Lower lobe of right lung (tissue), 2 donors: Measurements from ENCODE around the gene CLASP1. TPM values are rescaled to one million over a fixed set of nuclear protein-coding genes. Genes with fewer than 3 reads are reported as not detected.
"Not testable (repeated sequence)": the region's sequence is repeated elsewhere in the genome, so short reads cannot be mapped to it uniquely, and the experiment has no call there.

Experiments
- ATAC-seq, 2 donors: fragments of 200-7000 bp; cut with Tn5 transposase; one replicate each; pipeline ENCODE4 v1.9.1; 2020 to 2022; ENCODE audit warnings: mild to moderate bottlenecking in 2 of 2, moderate library complexity in 2 of 2
- DNase-seq: peaks from one replicate; pipeline ENCODE4 v3.0.0-alpha.2; 2020
- H3K27ac ChIP-seq: fragments of 200-600 bp; one replicate; pipeline ENCODE4 v1.8.0; 2022
- H3K27me3 ChIP-seq: fragments of 200-600 bp; one replicate; pipeline ENCODE4 v1.8.0; 2022; ENCODE audit warnings: low read depth
- H3K36me3 ChIP-seq: fragments of 200-600 bp; one replicate; pipeline ENCODE4 v1.8.0; 2022; ENCODE audit warnings: mild to moderate bottlenecking
- H3K4me1 ChIP-seq: fragments of 200-600 bp; one replicate; pipeline ENCODE4 v1.8.0; 2022
- H3K4me3 ChIP-seq: fragments of 200-600 bp; one replicate; pipeline ENCODE4 v1.8.0; 2022; ENCODE audit warnings: mild to moderate bottlenecking
- H3K9me3 ChIP-seq: fragments of 200-600 bp; one replicate; pipeline ENCODE4 v1.8.0; 2022
- intact Hi-C: fragments of 100-400 bp; cut with DNase I; formaldehyde crosslinking; loops from one replicate; pipeline ENCODE4 v1.11.0; 2022
- total RNA-seq: library from RNA; stranded (reverse); fragmentation: NEBNext Ultra II Directional; extraction: Animal tissue kit (Norgen Biotek cat#: 25700); gene quantifications from one replicate; pipeline ENCODE4 v1.2.1, GENCODE V29; 2021
- TF ChIP-seq, protein P1 (sequence below): fragments of 200-600 bp; IDR thresholded peaks from one replicate; pipeline ENCODE4 v1.8.0; 2022; ENCODE audit warnings: antibody characterized with exemption, mild to moderate bottlenecking
- donor health status: DM: no; HTN: yes; CAD: no; lungs with severe emphysema.

CLASP1 gene
- total RNA-seq, 1 donor from 2014 or later, result 45.8 TPM

DNA sequence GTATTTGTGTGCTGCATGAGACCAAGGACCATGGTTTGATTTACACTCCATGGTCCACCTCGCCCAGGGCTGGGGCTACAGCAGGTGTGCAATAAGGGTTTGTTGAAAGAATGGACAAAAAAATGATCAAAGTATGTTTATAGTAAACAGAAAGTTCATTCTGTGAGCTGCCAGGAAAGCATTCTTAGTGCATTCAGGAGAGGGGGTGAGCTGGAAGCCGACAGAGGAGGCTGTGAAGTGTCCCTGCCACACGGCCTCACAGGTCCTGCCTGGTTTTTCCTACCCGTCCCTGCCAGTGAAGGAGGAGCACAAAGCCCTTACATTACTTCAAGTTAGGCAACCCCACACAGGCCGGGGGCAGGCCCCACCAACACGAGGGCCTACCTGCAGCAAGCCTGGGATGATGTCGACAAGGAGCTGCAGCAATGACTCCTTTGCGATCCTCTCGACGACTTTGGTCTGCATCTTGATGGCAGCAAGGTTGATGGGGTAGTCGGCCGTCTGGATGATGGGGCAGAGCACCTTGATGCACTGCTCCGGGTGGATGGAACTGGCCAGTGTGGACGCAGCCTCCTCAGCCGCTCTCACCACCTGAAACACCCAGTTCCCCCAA lies 301.0 kb downstream of the CLASP1 start:
- Histone ChIP-seq H3K27ac (no peak overlapping the region), H3K27me3 (no peaks in the 10 kb centered on the region), H3K4me1 (no peaks in the 10 kb centered on the region), H3K36me3 (peaks cover 99% of the 10 kb centered on the region), H3K9me3 (no peaks in the 10 kb centered on the region), H3K4me3 (no peak overlapping the region)
- ATAC-seq (no peak), DNase-seq (no peak)
- TF ChIP-seq, protein P1, sequence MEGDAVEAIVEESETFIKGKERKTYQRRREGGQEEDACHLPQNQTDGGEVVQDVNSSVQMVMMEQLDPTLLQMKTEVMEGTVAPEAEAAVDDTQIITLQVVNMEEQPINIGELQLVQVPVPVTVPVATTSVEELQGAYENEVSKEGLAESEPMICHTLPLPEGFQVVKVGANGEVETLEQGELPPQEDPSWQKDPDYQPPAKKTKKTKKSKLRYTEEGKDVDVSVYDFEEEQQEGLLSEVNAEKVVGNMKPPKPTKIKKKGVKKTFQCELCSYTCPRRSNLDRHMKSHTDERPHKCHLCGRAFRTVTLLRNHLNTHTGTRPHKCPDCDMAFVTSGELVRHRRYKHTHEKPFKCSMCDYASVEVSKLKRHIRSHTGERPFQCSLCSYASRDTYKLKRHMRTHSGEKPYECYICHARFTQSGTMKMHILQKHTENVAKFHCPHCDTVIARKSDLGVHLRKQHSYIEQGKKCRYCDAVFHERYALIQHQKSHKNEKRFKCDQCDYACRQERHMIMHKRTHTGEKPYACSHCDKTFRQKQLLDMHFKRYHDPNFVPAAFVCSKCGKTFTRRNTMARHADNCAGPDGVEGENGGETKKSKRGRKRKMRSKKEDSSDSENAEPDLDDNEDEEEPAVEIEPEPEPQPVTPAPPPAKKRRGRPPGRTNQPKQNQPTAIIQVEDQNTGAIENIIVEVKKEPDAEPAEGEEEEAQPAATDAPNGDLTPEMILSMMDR, result no peak
- intact Hi-C loops, result no loop called here

DNA sequence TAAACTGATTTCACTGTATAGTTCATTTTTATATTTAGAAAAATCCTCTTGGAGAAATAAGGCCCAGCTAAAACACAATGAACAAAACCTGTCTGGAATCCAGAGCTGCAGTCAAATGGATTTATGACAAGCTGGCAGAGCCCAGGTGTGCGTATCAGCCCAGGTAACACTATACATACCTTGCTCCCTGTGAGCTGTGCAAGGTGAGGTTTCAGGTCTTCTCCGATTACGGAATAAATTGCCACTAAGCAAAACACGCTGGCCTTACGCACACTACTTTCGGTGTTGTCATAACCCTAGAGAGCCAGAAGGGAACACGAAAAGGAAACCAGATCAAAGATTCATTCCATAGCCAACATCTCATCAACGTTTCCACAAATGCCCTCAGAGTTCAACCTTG lies 302.4 kb downstream of the CLASP1 start:
- DNase-seq, result no peak
- ATAC-seq, result no peak
- Histone ChIP-seq H3K9me3 (no peaks in the 10 kb centered on the region), H3K27me3 (no peaks in the 10 kb centered on the region), H3K4me1 (no peaks in the 10 kb centered on the region), H3K36me3 (peaks cover 99% of the 10 kb centered on the region), H3K4me3 (no peak overlapping the region), H3K27ac (no peak overlapping the region)
- TF ChIP-seq, protein P1, result no peak
- intact Hi-C loops, result no loop called here

DNA sequence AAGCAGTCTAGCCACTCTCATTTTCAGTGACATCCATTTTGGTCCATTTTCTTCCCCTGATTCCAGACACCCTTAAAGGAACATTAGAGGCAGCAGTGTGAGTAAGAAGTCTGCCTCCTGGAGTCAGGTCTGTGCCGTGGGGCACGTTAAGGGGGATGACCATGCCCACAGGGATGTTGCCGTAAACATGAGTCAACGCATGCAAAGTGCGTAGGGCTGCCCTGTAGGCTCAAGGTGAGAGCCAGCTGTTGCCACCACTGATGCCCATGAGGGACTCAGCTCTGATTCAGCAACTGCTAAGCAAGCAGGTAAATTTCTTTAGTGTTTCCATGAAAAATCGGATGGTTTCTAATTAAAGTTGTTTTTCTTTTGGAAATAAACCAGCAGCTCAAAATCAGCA lies 302.9 kb downstream of the CLASP1 start:
- no peaks in the 10 kb centered on the region for H3K9me3 ChIP-seq
- no peak overlapping the region for H3K27ac ChIP-seq
- DNase-seq (no peak), ATAC-seq (no peak)
- TF ChIP-seq, protein P1, result no peak
- H3K4me1 ChIP-seq, result no peaks in the 10 kb centered on the region
- intact Hi-C loops, result no loop called here
- no peak overlapping the region for H3K4me3 ChIP-seq
- no peaks in the 10 kb centered on the region for H3K27me3 ChIP-seq
- H3K36me3 ChIP-seq, result peaks cover 97% of the 10 kb centered on the region

DNA sequence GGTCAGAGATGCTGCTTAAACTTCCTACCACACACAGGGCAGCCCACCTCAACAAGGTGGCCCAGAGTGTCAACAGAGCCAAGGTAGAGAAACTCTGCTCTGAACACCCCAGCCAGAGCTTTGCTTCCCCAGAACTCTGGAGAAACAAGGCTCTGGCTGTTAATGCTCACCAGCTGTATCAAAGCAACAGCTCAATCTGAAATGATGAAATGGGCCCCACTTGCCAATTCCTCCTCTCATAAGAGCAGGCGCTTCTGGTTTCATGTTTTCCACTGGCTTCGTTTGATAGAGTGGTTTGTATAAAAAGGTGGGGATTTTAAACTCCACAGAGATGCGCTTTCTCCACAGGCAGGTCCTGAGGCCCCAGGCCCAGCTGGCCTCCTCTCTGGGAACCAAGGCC lies 303.4 kb downstream of the CLASP1 start:
- no peak overlapping the region for H3K27ac ChIP-seq
- intact Hi-C loops, result no loop called here
- TF ChIP-seq, protein P1, result no peak
- no peaks in the 10 kb centered on the region for H3K4me1 ChIP-seq
- DNase-seq (no peak), ATAC-seq (no peak)
- H3K36me3 ChIP-seq, result peaks cover 96% of the 10 kb centered on the region
- no peaks in the 10 kb centered on the region for H3K27me3 ChIP-seq
- no peaks in the 10 kb centered on the region for H3K9me3 ChIP-seq
- H3K4me3 ChIP-seq, result no peak overlapping the region

DNA sequence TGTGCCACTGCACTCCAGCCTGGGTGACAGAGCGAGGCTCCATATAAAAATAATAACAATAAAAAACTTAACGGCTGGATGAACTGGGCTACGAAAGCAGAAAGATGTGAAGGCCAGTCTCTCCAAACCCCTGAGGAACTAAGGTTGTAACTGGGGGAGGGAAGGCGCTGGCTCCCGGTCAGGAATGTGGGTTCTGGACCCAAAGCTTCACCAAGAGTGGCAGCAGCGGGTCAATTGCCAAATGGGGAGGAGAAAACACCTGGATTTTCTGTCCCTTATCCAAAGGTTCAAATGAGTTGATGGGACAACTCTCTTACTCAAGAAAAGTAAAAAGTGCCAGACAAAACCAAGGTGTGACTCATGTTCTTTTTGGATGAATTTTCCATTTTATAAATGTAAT lies 304.2 kb downstream of the CLASP1 start:
- H3K9me3 ChIP-seq, result no peaks in the 10 kb centered on the region
- intact Hi-C loops, result no loop called here
- H3K4me1 ChIP-seq, result no peaks in the 10 kb centered on the region
- TF ChIP-seq, protein P1, result no peak
- H3K4me3 ChIP-seq, result no peak overlapping the region
- DNase-seq (no peak), ATAC-seq (no peak)
- peaks cover 96% of the 10 kb centered on the region for H3K36me3 ChIP-seq
- H3K27ac ChIP-seq, result no peak overlapping the region
- H3K27me3 ChIP-seq, result no peaks in the 10 kb centered on the region

DNA sequence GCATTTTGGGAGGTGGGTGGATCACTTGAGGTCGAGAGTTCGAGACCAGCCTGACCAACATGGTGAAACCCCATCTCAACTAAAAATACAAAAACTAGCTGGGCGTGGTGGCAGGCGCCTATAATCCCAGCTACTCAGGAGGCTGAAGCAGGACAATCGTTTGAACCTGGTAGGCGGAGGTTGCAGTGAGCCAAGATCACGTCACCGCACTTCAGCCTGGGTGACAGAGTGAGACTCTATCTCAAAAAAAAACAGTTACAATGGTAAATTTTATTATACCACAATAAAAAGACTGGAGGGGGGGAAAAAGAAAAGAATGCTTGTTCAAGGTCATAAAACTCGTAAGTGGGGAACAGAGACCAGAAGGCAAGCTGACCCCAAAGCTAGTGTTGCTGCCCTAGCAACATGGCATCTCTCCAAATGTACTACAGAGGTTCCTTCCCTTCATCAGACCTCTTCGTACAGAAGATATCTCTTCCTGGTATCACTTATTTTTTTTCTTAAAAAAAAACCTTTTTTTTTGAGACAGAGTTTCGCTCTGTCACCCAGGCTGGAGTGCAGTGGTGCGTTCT lies 305.3 kb downstream of the CLASP1 start:
- H3K27me3 ChIP-seq, DNase-seq, H3K4me1 ChIP-seq, intact Hi-C loops, H3K27ac ChIP-seq, ATAC-seq, H3K9me3 ChIP-seq, H3K4me3 ChIP-seq: not testable (repeated sequence)
- H3K36me3 ChIP-seq, result peaks cover 95% of the 10 kb centered on the region
